ENCODE results near the gene RAB40C.

The RAB40C gene
- total RNA-seq, result 9.4 to 20.1 reads per million in 2 donors

GRCh38 chr16:589658-590187, at the start of gene RAB40C:
RAB40C (plus strand) TSS chr16:590066; CDS start chr16:590292, 226 bp downstream.
- peak; percentile 99 for DNase-seq

- no peak for DNase-seq
Observed at GRCh38 chr16:540645-541340, 49.1 kb upstream of the RAB40C start.

GRCh38 chr16:543301-544164, 46.3 kb upstream of the RAB40C start:
- no peak for DNase-seq

GRCh38 chr16:544517-544916, 45.3 kb upstream of the RAB40C start:
- no peak for DNase-seq

DNA sequence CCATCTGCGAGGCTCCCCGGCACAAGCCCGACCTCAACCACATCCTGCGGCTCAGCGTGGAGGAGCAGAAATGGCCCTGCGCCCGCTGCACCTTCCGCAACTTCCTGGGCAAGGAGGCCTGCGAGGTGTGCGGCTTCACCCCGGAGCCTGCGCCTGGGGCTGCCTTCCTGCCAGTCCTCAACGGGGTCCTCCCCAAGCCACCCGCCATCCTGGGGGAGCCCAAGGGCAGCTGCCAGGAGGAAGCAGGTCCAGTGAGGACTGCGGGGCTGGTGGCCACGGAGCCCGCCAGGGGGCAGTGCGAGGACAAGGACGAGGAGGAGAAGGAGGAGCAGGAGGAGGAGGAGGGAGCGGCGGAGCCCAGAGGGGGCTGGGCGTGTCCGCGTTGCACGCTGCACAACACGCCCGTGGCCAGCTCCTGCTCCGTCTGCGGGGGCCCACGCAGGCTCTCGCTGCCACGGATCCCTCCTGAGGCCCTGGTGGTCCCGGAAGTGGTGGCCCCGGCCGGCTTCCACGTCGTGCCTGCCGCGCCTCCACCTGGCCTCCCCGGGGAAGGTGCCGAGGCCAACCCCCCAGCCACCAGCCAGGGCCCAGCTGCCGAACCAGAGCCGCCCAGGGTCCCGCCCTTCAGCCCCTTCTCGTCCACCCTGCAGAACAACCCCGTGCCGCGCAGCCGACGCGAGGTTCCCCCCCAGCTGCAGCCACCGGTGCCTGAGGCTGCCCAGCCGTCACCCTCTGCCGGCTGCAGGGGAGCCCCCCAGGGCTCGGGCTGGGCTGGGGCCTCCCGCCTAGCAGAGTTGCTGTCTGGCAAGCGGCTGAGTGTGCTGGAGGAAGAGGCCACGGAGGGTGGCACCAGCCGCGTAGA, 42.7 kb upstream of the RAB40C start:
- peak; percentile 42 for DNase-seq

GRCh38 chr16:548586-548985, 41.3 kb upstream of the RAB40C start:
- DNase-seq, result no peak

- no peak for DNase-seq
Observed at GRCh38 chr16:549544-550263, 40.2 kb upstream of the RAB40C start.

DNA sequence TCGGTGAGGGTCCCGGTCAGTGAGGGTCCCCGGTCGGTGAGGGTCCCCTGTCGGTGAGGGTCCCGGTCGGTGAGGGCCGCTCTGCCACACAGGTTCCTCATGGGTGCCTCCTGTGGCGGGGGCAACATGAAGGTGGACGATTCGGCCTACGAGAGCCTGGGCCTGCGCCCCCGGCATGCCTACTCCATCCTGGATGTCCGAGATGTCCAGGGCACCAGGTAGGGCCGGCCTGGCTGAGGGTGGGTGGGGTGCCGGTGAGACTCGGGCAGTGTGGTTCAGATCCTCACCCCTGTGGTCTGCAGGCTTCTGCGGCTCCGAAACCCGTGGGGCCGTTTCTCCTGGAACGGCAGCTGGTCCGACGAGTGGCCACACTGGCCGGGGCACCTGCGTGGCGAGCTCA, 38.7 kb upstream of the RAB40C start:
- DNase-seq, result no peak

DNA sequence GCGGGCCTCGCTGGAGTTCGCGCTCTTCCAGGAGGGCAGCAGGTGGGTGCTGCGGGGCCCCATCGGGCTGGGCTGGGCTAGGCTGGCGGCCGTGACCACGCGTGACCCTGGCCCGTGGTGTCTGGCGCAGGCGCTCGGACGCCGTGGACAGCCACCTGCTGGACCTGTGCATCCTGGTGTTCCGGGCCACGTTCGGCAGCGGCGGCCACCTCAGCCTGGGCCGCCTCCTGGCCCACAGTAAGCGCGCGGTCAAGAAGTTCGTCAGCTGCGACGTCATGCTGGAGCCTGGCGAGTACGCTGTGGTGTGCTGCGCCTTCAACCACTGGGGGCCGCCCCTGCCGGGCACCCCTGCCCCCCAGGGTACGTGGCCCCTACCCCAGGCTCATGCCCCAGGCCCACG, 37.7 kb upstream of the RAB40C start:
- no peak for DNase-seq

- no peak for DNase-seq
Observed at GRCh38 chr16:553601-554296, 36.1 kb upstream of the RAB40C start.

DNA sequence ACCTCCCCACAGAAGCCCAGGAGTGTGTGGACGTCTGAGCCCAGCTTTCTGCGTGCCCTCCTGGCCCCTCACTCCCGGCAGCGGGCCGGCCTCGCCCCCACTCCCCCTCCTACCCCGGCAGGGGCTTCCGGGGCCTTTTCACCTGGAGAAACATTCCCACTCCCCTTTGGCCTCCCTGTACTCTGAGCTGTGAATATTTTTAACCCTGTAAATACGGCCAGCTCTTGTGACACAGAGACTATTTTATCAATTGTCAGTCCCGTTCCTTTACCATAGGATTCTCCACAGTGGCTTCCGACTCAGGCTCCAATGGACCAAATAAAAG, 35.6 kb upstream of the RAB40C start:
- no peak for DNase-seq

- DNase-seq, result no peak
Observed at GRCh38 chr16:554640-555365, 35.1 kb upstream of the RAB40C start.

- DNase-seq, result no peak
Observed at GRCh38 chr16:555528-556473, 34.1 kb upstream of the RAB40C start.

- no peak for DNase-seq
Observed at GRCh38 chr16:556474-557173, 33.2 kb upstream of the RAB40C start.

DNA sequence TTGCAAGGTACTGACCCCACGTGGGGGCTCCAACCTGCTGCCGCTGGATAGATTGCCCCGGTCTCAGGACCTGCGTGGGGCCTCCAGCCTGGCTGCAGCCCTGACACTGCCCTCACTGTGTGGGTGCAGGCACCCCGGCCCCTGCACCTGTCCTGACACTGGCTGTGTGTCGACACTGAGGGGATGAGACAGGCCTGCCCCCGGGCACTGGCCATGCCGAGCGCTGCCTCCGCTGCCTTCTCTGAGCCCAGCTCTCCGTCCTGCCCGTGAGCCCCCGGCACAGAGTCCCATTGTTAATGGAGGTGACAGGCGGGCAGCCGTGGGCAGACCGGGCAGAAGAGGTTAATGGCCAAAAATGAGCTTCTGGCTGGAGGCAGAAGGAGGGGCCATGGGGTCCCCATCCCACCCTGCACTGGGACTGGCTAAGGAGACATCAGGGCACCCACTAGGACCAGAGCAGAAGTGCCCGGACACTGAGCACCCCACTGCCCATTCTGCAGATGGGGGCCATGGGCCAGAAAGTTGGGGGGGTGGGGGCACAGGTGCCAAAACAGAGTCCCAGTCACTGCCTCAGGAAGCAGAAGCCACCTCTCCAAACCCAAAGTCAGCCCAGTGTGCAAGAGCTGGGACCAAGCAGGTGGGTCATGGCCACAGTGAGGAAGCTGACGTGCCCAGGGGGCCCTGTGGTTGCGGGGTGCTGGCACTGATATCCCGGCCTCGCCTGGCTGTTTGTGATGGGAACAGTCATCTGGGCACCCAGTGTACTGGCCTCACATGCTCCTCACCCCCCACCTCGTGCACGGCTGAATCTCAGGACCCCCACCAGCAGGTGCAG, 32.2 kb upstream of the RAB40C start:
- no peak for DNase-seq

- DNase-seq, result no peak
Observed at GRCh38 chr16:558298-559020, 31.4 kb upstream of the RAB40C start.

DNA sequence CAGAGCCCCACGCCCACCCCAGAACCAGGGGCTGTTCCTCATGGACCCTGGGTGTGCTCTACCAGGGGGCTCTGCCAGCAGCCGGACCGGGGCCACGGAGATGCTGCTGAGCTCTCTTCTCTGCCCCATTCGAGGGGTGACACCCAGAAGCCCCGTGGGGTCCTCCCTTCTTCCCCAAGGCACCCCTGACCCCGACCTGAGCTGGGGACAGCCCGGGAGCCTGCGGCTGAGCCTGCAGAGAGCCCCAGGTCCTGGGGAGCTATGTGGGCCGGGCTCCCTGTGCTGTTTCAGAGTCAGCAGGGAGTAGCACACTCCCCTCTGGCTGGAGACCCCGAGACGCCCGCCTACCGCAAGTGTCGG, 30.9 kb upstream of the RAB40C start:
- no peak for DNase-seq

All from T-helper 9 cell (primary cell).